GM19397 (cell line): ENCODE data around the gene GALNT10.

Experiments
- ATAC-seq: cut with Tn5 transposase; IDR thresholded peaks from one replicate; pipeline ENCODE4 v1.9.1; 2021; ENCODE audit warnings: mild to moderate bottlenecking, moderate library complexity; ENCODE audit not compliant: unreplicated experiment

Gene GALNT10

DNA sequence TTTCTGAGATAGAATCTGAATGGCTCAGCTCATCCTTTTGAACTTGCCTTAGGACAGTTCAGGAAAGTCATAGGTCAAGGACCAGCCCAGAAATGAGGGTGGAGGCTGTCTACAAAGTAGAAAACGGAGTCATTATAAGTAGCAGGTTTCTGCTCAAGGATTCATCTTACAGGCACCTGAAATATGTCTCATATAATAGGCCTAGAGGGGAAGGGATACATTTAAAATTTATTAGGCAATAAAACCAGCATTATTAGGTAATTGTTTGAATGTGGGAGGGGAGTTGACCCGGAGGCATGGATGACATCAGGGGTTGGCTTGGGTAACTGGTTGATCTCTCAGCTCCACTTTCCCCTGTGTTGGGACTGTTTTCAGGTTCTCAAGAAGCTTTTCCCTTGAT lies 11.9 kb upstream of the GALNT10 start:
- no peak for ATAC-seq

DNA sequence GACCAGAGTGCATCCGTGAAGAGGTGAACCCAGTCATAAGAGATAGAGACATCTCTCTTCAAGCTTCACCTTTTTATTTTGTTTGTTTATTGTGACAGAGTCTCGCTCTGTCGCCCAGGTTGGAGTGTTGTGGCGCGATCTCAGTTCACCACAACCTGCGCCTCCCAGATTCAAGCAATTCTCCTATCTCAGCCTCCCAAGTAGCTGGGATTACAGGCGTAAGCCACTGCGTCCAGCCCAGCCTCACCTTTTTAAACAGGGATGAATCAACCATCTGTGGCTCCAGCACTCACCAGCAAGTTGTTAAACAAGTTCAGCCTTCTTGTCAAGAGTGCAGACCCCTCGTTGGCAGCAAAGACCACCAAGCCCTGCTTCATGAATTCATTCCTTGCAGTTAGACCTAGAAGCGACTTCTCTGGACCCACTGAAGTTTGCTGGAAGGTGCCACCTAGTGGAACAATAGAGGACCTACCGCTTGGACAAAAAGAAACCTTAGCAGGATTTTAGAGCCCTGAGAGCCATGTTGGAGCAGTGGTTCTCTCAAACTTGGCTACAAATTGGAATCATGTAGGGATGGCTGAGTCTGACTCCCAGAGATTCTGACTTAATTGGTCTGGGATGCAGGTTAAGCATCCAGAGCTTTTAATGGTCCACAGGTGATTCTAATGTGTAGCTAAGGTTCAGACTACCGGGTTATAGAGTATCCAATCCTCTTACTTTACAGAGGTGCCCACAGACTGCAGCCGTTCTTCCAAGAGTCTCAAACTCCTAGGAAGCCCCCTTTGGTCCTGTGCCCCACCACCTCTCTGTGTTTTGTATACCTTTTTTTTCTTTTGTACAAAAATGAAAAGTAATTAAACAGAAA lies 10.5 kb upstream of the GALNT10 start:
- peak; percentile 88 for ATAC-seq

DNA sequence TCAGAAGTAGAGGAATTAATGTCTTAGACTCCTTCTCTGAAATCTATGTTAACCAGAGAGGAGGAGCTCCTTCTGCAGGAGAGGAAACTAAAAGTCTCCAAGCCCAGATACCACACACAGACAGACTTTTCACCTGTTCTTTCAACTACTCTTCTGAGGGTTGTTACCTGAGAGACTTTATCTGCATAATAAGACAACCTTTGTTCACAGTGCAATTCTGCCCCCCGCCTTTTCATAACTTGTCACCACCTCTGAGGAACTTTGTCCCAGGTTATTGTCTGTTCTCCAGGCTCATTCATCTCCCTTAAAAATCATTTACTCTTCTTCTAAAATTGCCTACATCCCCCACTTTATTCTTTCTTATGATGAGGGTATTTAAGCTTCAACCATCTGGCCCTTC lies 9.4 kb upstream of the GALNT10 start:
- no peak for ATAC-seq

DNA sequence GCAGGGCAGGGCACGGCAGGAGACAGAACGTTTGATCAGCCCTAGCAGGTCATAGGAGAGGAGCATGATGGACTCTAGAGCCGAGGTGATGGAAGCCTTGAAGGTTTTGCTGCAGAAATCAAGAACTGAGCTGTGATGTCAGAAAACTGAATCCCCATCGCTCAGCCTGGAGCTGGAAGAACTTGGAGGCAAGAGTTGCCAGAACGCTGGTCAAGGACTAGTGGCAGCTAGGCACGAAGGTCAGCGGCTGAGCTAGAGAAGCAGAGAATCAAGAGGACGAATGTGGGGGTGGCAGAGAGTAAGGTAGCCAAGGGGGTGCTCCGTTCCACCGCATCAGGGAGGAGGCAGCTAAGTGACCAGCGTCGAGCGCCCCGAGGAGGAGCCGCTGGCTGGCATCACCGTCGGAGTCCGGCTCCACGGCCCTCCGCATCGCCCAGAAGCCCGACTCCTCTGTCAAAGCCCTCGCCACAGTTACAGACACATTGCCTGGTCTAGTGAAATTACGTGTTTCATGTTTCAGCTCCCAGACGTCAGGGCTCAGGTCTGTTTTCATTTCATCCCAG lies 1.2 kb upstream of the GALNT10 start:
- ATAC-seq: peak; percentile 0

DNA sequence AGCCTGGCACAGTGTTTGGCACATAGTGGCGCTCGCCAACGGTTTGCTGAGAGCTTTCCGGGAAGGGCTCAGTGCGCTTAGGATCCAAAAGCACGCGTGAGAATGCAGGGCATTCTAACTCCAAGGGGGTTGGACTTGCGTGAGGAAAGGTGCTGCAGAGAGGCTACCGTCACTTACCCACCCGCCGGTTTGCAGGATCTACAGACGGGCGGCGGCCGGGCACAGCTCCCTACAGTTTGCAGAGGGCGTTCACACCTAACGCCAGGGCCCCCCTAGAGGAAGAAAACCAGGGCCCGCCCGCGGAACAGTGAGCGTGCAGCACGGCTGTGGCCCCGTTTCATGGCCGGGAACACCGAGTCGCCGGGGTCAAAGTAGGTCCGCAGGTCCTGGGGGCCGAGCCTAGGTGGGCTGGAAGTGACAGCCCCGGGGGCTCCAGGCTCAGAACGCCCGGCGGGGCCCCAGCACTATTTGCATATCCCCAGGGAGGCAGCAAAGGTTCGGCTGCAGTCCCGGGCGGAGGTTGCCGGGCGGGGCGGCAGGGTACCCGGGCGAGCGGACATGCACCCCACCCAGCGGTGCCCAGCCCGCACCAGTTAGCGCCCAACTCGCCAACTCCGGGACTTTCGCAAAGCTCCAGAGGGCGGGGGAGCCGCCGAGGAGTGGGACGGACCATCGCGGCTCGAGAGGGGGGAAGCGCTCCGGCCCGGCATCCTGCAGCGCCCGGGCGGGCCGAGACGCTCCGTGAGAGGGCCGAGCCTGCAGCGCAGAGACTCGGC lies 526 bp upstream of the GALNT10 start:
- peak; percentile 85 for ATAC-seq

DNA sequence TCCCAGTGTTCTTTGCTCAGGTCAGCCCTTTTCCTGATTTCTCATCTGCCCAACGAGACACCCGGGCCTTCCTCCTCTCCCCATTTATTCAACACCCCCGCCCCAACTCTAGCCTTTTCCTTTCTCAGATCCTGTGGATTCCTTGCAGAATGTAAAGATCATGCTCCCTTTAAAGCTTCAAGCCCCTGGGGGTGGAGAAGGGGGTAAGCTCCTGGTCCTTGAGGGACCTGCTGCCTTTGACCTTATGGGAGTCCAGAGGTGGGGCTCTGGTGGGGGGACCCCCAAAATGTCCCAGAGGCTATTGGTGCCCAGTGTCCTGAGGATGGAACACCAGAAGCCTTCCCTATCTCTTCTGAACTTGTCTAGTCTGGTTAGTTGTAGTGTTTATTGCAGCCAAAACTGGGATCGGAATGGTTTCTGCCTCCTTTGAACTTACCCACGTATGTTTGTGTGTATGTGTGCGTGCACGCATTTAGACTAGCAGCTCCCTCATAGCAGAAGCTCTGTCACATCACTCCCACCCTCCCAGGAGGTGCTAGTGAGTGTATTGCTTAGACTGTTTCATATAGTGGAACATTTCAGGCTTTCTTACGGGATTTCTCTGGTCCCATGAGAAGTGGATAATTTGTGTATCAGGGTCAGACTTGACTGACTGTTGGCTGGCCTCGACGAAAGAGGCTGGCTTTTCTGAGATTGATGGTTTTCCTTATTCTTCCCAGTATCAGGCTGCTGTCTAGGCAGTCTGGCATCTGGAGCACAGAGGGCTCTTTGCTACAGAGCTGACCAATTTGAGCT lies 1.1 kb downstream of the GALNT10 start:
- ATAC-seq: no peak

DNA sequence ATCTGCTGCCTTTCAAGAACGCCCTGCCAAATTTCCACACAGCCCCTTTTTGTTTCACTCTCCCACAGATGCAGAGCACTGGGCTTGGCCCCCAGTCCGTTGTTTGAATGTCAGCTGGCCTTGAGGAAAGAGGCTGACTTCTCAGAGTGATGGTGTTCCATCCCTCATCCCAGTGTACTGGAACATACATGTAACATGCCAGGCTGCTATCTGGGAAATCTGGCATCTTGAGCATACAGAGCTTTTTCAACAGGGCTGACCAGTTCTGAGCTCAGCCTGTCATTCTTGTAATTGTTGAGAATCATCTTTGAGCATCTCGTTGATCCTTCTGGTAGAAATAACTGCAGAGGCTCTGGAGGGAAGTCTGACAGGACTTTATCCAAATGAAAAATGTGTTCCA lies 2.8 kb downstream of the GALNT10 start:
- ATAC-seq: no peak

DNA sequence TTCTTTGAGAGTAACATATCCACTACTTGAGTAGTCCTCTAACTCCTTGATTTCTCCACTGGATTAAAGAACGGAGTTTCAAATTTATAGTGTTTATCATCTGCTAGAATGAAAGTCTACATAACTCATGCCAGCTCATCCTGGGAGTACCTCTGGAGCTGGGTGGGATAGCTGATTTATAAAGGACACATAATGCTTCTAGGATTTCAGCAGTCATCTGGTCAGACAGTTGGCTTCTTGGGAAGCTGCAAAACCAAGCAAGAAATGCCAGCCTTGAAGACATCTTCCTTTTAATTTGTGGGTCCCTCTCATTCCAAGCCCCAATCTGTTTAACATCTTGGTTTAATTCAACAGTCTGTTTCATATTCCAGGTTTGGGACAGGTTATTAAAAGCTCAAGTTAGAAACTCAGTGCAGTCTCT lies 3.2 kb downstream of the GALNT10 start:
- no peak for ATAC-seq

DNA sequence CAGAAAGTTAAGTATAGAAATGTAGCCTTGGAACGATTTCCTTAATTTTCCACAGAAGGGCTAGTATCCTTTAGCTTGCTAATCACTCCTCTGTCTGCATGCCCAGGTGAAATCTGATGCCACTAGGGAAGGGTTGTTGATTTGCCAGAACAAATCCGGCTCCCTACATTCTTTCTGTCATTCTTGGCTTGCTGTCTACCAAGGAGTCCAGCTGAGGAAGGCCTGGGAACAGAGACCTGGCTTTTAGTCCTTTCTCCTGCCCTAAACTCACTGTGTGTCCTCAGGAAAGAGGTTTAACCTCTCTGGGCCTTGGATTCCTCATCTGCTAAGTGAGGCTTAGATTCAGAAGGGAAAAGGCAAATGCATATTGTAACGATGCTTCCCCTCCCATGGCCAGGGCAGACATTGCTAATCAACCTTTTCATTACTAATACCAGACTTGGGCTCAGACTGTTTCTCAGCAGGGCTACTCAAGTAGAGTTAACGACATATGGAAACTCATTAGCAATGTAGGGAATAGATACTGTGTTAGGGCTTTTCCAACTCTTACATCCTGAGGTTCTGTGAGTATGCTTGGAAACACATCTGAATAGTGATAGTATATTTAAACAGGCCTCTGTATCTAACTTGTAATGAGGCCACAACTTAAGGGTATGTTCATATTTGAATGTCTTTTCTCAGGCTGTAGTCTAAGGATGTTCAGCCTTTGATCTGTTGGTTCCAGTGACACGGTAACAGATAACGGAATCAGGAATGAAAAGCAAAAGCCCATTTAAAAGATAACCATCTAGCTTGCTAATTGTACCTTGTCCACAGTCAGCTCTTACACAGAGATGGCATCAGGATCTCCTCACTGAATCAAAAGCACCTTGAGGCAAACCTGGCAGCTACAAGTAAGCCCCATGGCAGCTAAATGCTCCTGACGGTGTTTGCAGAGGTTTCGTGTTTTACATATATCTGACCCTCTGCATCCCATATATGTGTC lies 4.1 kb downstream of the GALNT10 start:
- no peak for ATAC-seq

DNA sequence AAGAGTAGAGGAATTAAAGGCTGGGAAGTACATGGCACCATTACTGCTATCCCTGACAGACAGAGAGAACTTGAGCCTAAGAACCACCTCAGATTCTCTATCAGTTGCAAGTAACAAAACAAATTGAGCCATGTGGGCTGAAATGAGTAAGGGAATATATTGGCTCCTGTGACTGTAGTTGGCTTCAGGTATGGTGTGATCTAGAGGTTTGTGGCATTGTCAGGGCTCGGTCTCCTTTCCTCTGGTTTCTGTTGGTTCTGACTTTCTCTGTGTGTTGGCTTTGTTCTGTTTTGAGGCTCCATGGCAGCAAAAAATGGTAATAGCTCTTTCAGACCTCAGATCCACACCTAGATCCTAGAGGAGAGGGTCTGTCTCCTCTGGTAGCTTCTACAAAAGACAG lies 5.7 kb downstream of the GALNT10 start:
- ATAC-seq: no peak

DNA sequence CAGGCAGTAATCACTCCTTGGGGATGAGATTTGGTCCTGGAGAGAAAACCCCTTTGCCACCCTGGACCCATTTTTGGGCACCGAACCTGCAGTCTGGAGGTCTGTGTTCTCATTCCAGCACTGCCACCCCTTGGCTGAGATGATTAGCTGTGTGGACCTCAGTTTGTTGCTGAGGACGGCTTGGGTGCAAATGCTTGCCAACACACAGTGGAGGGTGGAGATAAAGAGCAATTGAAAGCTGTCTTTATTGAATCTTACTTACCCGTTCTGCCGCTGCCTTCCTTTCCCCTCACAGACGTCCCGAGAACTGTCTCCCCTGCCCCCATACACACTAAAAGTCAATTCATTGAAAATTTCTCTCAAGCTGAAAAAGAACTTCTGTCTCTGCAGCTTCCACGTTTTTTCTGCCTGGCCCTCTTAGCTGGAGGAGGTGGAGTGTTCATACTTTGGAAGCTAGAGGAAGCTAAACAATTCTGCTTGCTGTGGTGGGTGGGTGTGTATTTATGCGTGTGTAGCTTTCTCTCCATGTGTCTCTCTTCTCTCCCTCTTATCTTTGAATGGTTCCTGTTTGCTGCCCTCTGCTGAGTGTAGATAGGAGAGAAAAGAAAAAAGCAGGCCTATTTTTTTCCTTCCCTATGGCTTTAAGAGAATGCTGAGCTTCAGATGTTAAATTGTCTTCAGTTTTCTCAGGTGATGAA lies 6.6 kb downstream of the GALNT10 start:
- no peak for ATAC-seq

DNA sequence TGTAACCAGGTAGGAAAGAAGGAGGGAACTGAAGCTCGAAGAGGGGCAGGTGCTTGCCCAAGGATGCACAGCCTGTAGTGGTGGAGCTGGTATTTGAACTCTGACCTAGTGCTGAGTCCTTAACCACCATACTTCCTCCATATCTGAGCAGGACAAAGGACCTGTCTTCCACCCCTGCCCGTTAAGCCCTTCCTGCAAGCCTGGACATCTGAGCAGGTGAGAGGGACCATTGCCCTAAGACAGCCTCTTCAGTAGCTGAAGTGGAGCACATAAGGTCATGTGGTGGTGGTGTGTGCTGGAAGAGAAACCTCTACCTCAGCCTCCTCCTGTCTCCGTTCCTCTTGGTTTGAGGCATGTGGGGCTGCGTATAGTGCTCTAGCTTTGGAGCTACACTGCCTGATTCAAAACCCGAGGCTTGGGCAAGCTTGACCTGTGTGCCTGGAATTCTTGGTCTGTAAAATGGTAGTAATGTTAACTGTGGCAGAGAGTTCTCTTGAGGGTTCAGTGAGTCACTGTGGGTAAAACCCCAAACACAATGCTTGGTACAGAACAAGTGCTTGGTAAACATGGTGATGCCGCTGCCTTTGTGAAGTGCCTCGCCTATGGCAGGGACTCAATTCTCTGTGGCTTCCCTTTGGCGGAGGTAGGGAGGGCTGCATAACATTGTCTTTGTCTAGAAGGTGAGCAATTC lies 7.4 kb downstream of the GALNT10 start:
- no peak for ATAC-seq

DNA sequence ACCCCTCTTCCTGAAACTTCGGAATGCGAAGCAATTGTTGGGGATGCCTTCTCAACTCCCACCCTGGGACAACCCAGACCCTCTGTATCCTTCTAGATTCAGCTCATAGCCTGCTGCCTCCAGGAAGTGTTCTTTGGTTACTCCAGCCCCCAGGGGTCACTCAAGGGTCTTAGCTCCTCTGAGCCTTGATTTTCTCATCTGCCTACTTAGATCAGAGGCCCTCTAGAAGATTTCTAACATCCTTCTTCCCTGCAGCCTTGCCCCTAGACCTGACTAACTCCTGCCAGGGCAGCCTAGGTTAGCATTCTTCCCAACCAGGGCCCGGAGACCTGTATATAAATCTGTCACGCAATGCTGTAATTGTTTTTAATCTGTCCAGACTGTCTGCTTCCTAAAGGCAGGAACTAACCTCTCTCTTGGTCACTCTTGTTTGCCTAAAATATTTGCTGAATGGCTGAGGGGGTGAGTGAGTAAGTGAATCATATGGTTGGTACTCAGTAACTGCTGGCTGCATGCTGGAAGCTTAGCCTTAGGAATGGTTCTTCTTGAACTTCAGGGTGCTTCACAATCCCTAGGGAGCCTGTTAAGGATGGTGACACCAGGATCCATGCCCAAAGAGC lies 8.2 kb downstream of the GALNT10 start:
- ATAC-seq: no peak

DNA sequence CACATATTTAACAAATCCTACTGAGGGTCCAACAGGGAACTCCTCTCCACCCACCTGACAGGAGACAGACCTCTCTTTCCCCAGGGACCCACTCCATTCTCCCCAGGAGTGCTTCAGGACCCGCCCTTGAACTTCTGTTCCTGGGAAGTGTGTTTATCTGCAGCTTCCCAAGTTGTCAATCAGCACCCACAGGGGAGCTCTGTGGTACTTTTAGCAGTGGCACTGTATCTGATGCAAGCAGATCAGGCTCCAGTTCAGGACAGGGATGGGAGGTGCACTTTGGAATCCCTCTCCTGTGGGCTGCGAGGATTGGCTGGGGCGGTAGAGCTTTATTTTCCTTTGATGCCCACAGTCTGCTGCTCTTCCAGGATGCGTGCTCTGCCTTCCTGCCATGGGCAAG lies 8.7 kb downstream of the GALNT10 start:
- ATAC-seq: no peak

DNA sequence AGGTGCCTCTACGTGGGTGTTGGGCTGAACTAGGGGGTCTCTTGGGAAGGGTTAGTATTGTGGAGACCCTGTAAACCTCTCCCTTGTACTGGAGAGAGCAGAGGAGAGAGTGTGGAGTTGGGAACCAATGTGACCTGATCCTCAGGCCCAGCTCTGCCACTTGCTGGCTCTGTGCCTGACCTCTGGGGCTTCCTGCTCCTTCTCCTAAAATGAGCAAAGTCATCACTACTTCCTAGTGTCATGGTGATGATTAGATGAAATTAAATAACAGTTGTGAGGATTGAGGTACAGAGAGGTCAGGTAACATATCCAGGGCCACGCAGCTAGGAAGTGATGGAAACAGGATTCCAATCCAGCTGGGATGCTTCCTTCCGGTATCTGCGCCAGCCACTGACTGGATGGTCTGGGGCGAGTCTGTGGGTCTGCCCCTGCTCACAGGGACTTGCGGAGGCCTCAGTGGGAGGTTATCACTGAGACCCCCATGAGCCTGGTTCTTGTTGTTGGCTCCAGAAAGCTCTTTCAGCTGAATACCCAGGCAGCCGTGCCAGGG lies 9.2 kb downstream of the GALNT10 start:
- ATAC-seq: no peak

DNA sequence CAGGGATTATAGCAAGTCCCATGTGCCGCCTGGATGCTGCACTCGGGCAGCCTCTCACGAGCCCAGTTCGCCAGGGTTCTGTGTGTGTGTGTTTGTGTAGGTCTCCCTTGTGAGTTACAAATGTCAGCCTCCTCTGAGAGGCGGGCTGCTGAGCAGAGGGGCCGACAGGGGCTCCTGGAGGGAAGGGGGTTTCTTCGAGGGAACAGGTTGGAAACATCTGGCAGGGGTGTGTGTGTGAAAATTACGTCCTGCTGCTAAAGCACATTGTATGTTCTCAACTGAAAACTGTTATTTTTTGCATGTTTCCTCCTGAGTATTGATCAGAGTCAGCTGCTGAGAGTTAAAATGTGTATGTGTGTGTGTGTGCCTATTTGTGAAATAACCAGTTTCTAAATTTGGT lies 9.7 kb downstream of the GALNT10 start:
- ATAC-seq: no peak

DNA sequence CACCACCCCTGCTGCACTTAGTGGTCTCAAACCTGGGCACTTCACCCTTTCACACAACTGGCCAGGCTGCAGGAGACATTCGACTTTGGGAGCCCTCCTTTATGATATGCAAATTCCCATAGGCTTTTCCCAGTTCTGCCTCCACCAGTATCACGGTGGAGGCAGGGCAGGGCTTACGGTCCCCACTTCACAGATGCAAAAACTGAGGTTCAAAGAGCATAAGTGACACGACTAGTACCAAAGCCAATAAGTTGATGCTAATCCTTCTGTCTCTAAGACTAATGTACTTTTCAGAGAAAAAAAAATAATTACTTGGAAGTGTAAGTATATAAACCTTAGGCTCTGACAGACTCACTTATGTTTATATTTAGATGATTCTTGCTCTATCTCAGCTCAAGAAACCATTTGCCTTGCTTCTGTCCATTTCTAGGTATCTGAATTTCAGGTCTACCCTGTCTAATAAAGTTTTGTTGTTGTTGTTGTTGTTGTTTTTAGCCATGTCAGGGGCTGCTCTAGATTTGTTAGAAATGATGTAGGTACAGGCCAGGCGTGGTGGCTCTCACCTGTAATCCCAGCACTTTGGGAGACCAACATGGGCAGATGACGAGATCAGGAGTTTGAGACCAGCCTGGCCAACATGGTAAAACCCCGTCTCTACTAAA lies 10.7 kb downstream of the GALNT10 start:
- no peak for ATAC-seq
